ENCODE measurements around the gene DUSP15.
"Not testable (repeated sequence)": the region's sequence is repeated elsewhere in the genome, so short reads cannot be mapped to it uniquely, and the experiment has no call there.

DUSP15 gene

GRCh38 chr20:31869942-31870725, at the start of gene DUSP15, which contains the start of gene TTLL9:
DUSP15 (minus strand) TSS chr20:31870527; CDS start chr20:31870337, 190 bp downstream.
TTLL9 (plus strand) TSS chr20:31870634; CDS start chr20:31871127, 493 bp downstream.
- no peak for DNase-seq (ENCODE audit: low read depth in 2 of 2)

DNA sequence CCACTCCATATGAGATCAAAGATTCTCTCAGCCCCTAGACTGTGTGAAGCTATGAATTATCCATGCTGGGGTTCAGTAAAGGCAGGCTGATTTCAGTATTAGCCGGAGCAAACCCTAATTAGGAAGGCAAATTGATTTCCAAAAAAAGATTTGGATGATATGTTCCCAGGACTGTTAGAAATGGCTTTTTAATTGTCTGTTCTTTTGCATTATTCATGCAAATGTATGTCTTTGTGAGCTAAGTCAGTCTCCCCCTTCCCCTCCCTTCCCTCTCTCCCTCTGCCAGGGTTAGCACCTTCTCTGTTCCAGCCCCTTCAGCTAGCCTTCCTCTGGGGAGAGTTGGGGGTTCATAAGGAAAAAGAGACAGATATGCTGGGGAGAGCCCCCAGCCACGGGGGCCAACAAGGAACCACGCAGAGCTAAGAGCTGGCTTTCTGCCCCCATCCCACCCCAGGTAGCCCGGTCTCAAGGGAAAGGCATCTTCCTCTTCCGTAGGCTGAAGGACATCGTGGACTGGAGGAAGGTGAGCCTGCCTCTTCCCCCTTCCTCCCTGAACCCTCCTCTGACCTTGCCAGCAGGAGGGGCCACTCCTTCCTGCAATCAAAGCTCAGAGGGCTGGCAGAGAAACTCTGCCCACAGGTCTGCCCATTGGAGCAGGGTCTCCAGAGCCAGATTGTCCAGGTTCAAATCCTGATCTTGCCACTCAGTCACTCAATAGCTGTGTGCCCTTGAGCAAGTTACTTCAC, 49.3 kb upstream of the DUSP15 start:
- DNase-seq (ENCODE audit: low read depth in 2 of 2): no peak

DNA sequence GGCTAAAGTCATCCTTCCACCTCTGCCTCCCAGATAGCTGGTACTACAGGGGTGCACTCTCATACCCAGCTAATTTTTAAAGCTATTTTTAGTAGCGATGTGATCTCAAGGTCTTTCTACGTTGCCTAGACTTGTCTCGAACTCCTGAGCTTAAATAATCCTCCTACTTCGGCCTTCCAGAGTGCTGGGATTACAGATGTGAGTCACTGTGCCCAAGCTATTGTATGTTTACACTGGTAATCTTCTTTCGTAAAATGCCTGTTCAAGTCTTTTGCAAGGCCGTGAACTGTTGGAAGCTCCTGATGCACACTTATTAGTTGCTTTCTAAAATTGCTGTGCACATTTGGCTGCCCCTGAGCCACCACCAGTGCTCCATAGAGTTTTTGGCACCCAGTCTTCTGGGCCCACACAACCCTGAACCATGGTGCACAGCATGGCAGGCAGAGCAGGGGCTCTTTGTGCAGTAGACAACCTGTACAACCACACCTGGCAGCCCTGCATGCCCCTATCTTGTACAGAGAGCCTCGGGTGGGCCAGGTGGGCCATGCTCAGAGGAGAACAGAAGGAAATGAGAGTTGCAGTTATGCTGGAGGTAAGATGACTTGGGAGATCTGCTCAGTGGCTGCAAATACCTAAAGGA, 48.3 kb upstream of the DUSP15 start:
- DNase-seq (ENCODE audit: low read depth in 2 of 2): no peak

GRCh38 chr20:31917962-31918412, 47.7 kb upstream of the DUSP15 start:
- not testable (repeated sequence) for DNase-seq (ENCODE audit: low read depth in 2 of 2)

GRCh38 chr20:31916708-31917107, 46.4 kb upstream of the DUSP15 start:
- DNase-seq (ENCODE audit: low read depth in 2 of 2): no peak

- no peak for DNase-seq (ENCODE audit: low read depth in 2 of 2)
Measured at GRCh38 chr20:31915491-31916280, 45.4 kb upstream of the DUSP15 start.

DNA sequence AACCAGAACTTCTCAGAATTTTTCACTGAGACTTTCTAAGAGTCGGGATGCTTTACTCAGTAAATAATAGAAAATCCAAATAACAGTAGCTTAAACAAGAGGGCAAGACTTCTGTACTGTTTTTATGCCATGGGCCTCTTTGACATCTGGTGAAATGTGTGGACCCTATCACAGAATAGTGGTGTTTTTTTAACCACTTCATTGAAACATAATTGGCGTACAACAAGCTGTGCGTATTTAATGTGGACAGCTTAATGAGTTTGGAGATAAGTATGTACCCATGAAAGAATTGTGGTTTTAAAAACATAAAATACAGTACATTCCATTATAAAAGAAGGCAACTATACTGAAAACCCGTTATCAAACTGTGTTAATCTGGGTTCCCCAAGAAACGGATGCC, 43.8 kb upstream of the DUSP15 start:
- no peak for DNase-seq (ENCODE audit: low read depth in 2 of 2)

DNA sequence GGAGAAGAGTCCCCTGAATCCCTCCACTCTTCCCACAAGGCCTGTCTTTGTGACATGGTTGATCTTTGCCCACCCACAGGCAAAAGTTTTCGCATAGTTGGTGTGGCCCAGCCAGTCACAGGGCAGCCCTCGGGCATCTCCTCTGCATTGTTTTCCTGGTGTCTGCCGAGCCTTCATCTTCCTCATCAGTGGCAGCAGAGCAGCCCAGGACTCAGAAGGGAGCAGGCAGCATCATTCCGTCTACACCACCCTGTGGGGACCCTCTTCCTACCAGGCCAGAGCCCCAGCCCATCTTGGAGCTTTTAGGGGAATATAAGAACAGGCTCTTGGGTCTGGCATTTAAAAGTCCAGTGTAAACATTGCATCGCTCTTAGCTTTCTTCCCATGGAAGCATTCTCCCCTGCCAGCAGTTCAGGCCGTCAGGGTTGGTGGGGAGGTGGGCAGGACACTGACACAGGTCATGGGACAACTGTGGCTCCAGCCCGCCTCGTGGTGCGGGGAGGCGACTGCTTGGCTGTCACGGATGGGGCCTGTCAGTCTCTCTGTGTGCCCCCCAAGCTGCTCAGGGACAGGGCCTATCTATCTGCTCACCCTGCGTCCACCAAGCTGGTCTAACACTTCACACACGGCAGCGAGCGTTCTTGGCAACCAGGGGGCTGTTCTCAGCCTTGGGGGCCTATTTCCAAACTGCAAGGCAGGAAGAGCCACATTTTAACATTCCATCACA, 43.3 kb upstream of the DUSP15 start:
- DNase-seq (ENCODE audit: low read depth in 2 of 2): no peak

DNA sequence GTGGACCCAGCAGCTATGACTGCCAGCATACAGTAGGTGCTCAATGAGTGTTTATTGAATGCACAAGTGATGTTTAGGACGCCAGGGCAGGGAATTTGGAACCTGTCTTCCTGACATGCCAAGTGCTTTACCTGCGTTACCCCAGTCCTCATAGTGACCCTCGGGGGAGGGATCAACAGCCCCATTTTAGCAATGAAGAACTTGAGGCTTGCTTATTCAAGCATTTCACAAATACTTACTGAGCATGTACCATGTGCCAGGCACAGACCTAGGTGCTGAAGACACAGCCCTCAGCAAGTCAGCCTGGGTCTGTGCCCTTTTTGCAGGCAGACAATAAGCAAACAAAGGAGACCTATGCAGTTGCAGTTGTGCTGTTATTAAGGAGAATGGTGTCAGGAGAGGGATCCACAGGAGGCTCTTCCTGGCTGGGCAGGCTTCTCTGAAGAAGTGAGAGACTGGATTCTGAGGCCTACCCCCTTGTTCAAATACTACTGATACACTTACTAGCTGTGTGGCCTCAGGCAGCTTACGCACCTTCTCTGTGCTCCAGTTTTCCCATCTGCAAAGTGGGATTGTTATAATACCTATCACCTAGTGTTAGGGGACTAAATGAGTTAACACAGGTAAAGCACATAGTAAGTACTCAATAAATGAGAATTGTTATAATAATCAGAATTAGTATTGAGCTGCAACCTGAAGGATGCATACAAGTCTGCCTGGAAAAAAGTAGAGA, 39.9 kb upstream of the DUSP15 start:
- DNase-seq (ENCODE audit: low read depth in 2 of 2): no peak

- DNase-seq (ENCODE audit: low read depth in 2 of 2): no peak
Measured at GRCh38 chr20:31909253-31910070, 39.1 kb upstream of the DUSP15 start.

DNA sequence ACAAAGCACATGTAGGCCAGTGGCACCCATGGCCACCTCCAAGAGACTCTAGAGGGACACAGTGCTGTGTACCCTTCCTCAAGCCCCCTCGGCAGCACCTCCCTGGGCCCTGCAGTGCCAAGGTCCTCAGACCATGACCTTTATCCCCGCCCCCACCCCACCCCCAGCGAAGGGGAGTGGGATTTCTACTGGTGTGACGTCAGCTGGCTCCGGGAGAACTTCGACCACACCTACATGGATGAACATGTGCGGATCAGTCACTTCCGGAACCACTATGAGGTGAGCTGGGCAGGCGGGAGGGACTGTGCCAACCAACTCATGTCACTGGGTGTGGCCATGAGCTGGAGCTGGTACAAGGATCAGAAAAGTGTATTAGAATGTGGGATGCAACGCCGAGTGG, 38.1 kb upstream of the DUSP15 start:
- no peak for DNase-seq (ENCODE audit: low read depth in 2 of 2)

DNA sequence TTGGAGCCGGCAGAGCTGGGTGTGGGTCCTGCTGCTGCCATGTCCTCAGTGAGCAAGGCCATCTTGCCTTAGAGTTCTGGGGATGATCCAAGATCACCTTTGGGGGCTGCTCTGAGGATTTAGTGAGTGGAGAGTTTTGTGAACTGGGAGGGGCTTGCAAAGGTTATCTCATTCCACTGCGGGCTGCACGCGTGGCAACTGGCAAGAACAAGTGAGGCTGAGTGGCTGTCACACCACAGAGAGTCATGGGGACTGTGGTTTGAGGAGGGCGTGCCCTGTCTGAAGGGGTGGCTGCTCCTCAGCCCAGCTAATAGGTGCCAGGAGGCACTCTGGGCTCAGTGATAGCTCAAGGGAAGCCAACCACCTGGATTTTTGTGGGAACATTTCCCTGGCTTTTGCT, 37.7 kb upstream of the DUSP15 start:
- no peak for DNase-seq (ENCODE audit: low read depth in 2 of 2)

- no peak for DNase-seq (ENCODE audit: low read depth in 2 of 2)
Measured at GRCh38 chr20:31907046-31907445, 36.7 kb upstream of the DUSP15 start.

DNA sequence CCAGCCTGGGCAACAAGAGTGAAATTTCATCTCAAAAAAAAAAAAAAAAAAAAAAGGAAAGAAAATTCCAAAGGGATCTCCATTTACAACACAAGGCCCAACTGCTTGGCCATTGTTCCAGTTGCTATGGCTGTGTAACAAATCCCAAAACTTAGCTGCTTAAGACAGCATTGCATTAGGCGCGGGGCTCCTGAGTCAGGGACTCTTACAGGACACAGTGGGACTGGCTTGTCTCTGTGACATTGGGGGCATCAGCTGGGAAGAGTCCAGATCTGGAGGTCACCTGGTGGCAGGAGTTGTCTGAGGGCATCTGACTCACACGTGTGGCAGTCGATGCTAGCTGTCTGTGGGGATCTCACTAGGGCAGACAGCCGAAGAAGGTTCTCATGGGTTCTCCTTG, 35.7 kb upstream of the DUSP15 start:
- DNase-seq (ENCODE audit: low read depth in 2 of 2): no peak

GRCh38 chr20:31903627-31904386, 33.5 kb upstream of the DUSP15 start:
- no peak for DNase-seq (ENCODE audit: low read depth in 2 of 2)

GRCh38 chr20:31901615-31902014, 31.3 kb upstream of the DUSP15 start:
- DNase-seq (ENCODE audit: low read depth in 2 of 2): no peak

GRCh38 chr20:31897541-31897940, 27.2 kb upstream of the DUSP15 start:
- DNase-seq (ENCODE audit: low read depth in 2 of 2): no peak

DNA sequence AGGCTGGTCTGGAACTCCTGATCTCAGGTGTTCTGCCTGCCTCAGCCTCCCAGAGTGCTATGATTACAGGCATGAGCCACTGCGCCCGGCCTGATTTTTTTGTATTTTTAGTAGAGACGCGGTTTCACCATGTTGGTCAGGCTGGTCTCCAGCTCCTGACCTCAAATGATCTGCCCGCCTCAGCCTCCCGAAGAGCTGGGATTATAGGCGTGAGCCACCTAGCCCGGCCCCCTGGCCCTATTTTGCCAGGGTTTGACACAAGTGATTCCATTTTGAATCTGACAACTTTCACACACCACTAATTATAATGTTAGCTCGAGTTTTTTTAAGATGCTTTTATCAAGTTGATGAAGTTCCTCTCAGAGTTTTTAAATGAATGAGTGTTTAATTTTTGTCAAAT, 25.7 kb upstream of the DUSP15 start:
- no peak for DNase-seq (ENCODE audit: low read depth in 2 of 2)

Measured in stimulated activated CD4-positive, alpha-beta T cell treated with anti-CD3 and anti-CD28 coated beads, Interleukin-1b, Interleukin-23, amount 100 ng/mL, for 4 hours (primary cell).